Activated T-cell treated with anti-CD3 and anti-CD28 coated beads for 1 hour (primary cell): Measurements from ENCODE around the gene SLC25A1.
A peak's percentile ranks its signal among the peaks of the same experiment; 100 is the strongest.

ENCODE experiments used
- DNase-seq: peaks from one replicate; pipeline ENCODE4 v3.0.0-alpha.2; 2020; ENCODE audit warnings: low read depth

Gene SLC25A1

DNA sequence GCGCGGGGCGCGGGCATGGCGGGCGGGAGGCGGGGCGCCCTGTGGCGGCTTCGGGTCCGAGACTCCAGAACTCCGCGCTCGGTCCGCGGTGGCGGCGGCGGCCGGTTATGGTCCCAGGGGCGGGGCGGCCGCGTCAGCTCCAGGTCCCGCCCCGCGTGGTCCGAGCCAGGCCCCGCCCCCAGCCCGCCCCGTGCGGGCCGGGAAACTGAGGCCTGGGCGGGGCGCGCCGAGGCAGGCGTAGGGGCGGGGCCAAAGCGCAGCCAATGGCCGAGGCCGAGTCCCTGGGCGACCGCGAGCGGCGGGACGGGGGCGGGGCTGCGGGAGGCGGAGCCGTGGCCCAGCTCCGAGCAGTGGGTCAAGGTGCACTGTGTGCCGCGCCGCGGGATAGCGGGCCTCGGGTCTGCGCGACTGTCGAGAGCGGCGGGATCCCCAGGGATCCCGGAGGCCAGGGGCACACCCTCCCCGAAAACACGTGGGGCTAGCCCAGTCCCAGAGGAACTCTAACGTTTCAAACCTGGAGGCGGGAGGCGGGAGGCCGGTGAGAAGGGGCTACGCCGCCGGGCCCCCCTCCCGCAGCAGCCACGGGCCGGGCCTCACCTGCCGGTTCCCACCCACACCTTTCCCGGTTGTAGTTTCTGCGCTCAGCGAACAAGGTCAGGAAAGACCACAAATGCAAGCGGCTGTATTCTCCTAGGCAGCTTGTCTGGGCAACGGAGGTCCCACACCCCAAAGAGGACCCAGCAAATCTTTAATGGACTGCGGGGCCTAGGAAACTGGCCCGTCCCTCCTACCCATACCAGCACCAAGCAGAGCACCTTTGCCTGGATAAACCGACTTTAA is at the start of gene SLC25A1:
Gene SLC25A1 (minus strand): TSS at position 80 of the 840 bp plus-strand sequence. CDS start 63 bp downstream, at position 17.
- DNase-seq = peak; percentile 62

DNA sequence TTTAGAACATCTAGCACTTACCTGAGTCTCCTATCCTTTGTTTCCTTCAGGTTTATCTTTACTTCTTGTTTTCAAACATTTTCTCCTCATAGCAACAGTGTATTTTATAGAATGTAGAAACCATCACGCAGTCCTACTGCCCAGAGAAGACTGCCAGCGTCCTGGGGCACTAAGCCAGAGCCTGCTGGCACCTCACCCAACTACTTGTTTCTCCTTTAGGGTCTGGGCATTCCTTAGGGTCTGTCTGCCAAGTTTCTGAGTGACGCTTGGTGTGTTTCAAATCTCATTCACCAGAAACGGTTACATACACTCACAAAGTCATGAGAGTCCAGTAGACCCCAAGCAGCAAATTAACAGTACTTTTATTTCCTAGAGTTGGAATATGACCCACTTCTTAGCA is 49.6 kb upstream of the SLC25A1 start:
- DNase-seq = no peak

DNA sequence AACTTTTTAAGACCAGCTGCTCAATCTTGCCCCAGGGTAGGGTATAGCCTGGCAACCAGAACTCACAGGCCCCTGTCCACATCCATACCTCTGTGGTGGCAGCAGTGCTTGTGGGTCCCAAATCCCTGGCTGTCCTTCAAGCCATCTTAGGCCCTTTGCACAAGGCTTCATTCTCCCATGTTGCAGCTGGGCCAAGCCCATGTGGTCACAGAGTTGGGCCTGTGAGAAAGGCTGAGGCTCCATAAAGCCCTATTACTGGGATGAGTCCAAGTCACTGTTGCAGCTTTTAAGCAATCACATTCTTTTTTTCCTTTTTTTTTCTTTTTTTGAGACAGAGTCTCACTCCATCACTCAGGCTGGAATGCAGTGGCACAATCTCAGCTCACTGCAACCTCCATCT is 47.9 kb upstream of the SLC25A1 start:
- DNase-seq = no peak

DNA sequence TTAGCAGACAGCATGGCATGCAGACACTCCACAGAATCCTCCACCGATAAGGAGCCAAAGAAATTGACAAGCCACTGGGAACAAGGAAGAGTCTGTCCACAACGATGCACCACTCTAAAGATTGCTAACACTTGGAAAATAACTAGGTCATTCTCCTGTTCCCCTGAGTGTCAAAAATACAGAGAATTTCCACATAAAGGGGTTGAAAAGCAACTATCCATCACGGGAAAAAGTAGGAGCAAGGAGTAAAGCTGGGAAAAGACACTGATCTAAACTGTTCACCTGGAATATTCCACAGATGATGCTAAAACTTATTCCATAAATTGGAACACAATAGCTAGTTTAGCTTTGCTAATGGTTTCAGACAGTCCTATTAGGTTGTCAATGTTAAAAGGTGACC is 47.0 kb upstream of the SLC25A1 start:
- no peak for DNase-seq

DNA sequence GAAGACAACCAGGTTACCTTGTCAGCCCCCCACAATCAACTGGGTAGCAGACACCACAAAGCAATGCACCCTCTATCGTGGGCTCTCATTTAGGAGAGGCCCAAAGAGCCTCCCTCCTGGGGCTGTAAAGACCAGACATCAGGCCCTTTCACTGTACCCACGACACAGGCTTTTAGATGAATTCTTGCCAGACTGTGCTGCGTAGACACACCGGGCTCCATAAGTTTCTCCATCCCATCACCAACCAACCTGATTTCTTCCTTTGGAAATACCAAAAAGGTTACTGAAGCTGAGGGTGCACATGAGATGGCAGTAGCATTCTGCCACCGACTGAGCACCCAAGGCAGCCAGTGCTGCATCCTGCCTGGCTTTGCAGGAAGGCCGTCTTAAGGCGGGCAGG is 46.4 kb upstream of the SLC25A1 start:
- DNase-seq = no peak

DNA sequence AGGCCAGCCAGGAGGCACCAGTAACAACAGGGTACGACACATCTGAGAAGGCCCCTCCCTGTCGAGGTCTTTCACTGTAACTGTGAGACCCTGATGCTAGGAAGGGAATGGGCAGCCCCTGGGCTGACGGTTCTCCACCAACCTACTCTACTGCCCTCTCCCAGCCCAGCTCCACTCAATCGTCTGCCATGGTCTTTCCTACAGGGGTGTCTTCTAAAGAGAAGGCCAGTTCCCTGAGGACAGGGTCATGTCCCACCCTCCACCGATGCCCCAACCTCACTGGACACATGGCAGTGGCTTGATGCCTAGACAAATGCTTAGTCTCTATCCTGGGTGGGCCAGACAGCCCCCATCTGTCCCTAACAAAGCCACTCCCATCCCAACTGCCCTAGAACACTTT is 46.0 kb upstream of the SLC25A1 start:
- DNase-seq = no peak

DNA sequence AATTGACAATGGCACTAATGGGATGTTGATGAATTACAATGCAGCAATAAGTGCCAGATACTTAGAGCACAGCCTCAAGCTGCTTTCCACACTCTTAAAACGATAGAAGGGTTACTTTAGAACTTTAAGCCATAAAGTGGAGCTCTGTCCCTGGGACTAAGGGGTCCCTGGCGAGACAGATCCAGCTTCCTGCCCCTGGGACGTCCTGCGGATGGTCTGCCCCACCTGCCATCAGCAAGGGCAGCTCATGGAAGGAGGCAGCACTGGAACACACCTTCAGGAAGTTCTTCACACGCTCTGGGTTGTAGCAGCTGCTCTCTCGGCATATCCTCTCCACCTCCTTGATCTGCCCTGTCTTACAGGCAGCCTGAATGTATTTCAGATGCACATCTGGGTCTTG is 45.1 kb upstream of the SLC25A1 start:
- no peak for DNase-seq

DNA sequence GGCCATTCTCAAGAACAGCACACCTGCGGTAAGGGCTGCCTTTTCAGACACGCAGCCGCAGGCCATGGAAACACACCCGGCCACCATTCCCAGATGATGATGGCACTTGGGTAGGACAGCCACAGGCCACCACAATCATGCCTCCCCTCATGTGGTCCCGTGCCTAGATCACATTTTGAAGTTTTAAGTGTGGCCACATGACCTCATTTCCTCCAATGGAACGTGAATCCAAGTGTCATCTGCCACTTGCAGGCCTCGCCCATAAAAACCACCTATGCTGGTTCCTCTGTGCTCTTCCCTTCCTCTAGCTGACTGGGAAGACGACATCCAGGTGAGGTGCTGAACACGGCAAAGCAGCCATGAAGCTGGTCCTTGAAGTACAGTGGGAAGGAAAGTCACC is 44.6 kb upstream of the SLC25A1 start:
- DNase-seq = no peak

DNA sequence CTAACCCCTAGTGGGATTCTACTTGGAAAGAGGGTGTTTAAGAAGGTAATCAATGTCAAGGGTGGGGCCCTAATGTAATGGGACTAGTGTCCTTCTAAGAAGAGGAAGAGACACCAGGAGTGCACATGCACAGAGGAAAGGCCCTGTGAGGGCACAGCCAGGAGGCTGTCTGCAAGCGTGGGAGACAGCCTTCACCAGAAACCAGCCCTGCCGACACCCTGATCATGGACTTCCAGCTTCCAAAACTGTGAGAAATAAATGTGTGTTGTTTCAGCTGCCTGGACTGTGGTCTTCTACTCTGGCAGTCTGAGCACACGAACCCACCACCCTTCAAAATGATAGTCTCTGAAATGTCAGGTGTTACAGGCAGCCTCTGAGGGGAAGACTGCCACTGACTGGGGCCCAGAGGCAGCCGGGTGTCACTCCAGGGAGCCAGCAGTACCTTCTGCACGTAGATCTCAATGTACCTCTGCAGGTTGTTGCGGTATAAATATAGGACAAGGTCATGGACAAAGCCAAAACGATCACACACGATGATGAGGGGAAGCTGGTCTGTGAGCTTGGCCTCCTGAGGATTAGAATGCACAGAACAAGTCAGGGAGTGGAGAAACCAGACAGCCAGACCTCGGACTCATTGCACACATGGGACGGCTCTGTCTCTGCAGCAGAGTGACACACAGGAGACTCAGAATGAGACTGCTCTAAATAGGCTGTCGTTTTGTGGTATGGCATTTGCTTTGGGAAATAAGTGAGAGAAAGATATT is 43.9 kb upstream of the SLC25A1 start:
- DNase-seq = no peak

DNA sequence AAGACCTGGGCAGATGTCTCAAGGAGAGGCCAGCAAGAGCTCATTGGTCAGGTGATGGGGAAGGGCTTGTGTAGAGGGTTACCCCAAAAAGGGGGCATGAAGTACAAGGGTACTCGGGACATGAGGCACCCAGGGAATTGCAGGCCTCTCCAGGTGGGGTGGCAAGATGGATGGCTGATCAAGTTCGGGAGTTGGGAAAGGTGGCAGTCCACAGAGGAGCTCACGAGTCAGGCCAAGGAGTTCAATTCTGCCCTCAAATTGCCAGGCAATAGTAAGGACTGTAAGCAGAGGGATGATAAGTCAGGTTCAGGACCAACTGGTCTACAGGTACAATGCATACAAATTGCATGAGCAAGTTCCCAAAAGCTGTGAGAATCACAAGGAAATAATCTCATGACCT is 42.3 kb upstream of the SLC25A1 start:
- no peak for DNase-seq

DNA sequence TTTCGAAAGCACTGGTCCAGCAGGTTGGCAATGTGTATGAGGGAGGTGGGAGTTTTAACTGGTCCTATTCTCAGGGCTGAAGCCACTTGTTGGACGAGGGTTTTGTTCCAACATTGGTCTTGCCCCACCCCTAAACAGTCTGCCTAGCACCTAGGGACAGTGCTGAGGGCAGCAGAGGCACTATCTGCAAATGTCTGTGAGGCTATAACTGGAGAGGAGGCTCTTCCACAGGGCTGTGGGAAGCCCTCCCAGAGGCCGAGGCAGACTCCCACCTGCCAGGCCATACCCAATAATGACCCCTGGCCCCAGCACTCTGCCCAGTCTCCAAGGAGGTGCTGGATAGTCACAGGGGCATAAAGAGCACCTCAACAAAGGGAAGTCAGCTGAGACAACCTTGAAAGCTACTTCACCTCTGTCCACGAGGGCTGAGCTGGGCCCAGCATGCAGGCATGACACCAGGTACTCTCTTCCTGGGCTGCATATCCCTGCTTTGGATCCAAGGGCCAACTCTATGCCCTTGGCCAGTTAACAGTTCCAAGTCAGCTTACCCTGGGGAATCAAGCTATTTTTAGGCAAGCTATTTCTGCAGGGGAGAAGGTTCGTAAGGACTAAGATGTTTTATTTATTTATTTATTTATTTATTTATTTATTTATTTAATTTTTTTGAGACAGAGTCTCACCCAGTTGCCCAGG is 40.2 kb upstream of the SLC25A1 start:
- no peak for DNase-seq

DNA sequence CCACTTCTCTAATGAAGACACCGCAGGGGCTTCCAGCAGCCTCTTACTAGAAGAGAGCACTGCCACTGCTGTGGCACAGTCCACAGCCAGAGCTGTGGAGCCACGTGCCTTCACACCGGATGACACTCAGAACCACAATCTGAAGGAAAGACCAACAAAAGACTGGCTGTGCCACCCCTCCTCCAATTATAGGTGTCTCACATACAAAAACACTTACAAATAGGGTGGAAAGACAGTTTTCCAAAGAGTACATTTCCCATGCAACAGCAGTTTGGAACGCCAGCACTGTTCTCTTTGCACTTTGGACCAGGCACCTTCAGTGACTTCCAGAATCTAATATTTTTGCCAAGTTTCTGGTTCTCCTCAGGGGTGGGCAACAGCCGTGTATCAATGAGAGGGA is 38.0 kb upstream of the SLC25A1 start:
- DNase-seq = no peak

DNA sequence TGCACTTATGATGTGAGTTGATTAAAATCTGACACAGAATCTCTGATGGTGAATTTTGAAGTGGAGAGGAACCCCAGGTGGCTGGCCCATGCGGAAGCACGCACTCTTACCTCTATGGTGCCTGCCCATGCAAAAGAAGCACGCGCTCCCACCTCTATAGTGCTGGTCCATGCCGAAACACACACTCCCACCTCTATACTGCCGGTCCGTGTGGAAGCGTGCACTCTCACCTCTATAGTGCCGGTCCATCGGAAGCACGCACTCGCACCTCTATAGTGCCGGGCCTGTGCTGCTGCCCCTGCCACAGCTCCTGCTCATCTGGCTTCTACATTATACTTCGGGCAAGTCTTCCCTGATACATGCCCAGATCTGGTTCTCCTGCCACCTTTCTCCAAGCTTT is 36.8 kb upstream of the SLC25A1 start:
- DNase-seq = no peak

DNA sequence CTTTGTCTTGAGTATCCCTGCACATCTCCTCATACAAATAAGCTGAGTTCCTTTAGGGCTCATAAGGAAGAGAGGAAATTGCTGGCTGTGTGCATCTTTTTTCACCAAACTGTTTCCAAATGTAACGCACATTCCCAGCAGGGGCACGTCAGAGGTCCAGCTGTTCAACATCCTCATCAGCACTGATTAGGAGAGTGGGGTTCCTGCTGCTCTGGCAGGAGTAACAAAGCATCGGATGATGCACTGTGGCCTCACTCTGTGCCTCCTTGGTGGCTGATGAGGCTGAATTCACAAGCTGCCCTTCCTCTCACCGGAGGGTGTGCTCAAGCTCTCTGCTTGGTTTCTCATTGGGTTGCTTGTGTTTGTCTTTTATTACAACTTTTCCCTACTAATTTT is 35.5 kb upstream of the SLC25A1 start:
- DNase-seq = no peak

DNA sequence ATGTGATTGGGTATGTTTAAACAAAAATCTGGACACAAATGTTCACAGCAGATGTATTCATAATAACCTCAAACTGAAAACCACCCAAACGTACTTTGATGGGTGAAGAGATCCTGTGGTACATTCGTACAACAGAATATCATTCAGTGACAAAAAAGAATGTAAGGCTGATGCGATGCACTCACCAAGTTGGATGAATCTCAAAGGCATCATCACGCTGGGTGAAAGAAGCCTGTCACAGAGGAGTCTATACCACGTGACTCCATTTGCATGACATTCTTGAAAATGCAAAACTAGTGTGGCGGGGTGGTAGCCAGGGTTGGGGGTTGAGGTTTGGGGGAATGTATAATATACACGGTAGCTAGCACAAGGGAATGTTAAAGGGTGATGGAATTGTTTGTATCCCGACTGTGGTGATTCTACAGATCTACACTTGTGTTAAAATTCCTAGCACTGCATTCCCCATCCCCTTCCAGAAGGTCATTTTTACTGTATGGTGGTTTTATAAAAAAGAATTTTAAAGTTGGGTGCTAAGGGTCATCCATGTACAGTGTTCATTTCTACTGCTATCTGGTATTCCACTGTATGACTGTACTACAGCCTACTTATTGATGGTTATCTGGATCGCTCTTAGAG is 35.0 kb upstream of the SLC25A1 start:
- no peak for DNase-seq

DNA sequence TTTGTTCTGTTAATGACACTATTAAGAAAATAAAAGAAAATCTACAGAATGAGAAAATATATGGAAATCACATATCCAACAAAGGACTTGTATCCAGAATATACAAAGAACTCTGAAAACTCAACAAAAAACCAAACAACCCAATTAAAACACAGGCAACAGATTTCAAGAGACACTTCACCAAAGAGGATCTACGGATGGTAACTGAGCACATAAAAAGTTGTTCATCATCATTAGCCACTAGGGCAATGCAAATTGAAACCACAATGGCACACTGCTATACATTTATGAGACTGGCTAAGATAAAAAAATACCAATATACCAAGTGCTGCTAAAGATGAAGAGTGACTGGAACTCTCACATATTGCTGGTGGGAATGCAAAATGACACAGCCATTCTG is 34.5 kb upstream of the SLC25A1 start:
- DNase-seq = no peak

DNA sequence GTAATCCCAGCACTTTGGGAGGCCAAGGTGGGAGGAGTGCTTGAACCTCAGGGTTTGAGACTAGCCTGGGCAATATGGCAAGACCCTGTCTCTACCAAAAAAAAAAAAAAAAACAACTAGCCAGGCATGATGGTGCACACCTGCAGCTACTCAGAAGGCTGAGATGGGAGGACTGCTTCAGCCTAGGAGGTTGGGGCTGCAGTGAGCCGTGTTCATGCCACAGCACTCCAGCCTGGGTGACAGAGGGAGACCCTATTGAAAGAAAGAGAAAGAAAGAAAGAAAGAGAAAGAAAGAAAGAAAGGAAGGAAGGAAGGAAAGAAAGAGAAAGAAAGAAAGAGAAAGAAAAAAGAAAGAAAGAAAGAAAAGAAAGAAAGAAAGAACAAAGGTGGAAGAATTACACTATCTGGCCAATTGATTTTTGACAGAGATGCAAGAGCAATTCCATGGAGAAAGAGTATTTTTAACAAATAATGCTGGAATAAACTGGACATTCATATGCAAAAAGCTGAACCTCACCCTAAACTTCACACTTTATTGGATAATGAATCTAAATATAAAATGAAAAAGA is 33.9 kb upstream of the SLC25A1 start:
- DNase-seq = no peak

DNA sequence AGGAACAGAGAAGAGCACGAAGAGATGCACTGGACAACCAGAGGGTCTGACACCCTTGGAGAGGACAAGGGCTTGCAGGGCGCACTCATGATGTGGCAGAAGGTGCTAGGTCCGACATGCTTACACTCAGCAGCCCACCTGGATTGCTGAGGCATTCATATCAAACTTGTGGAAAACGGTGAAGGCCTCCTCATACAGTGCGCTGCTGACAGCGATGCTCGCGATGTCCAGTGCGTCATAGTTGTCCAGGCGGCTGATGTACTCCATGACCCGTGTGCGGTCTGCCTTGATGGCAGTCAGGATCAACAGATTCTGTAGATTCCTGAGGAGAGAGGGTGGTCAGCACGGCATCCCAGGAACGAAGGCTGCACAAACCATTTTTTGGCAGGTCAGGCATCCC is 31.7 kb upstream of the SLC25A1 start:
- DNase-seq = no peak

DNA sequence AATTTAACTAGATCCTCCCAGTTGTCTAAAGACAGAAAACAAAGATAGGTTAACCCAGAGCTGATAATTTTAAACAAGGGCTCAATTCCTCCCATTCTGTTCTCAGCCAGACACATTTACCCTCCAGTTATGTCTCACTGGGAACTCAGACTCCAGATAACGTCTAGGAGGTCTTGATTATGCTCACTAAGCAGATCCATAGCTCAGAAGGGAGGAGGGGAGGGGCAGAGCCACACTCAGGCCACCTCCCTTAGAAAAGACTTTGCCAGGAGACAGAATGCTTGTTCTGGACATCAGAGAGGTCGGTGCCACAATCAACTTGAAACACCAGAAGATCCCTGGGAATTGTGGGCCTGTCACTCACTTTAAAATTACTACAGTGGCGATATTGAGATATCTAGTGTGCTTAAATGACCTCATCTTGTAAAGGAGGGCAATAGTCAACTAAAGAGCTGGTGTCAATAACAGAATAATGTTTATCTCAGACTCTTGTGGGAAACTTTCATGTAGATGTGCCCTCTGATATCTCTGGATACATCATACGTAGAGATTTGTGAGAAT is 29.8 kb upstream of the SLC25A1 start:
- no peak for DNase-seq

DNA sequence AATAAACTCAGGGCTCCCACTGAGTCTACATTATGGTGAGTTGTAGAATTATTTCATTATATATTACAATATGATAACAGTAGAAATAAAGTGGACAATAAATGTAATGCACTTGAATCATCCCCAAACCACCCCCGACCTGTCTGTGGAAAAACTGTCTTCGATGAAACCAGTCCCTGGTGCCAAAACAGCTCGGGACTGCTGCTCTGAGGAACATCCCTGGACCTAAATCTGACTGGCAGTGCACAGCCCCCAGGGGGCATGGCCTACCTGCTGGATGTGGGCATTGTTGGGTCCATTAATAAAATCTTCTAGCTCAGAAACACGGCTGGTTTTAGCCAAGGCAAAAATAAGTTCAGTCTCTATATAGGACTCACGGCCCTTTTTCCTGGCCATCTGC is 29.3 kb upstream of the SLC25A1 start:
- no peak for DNase-seq

DNA sequence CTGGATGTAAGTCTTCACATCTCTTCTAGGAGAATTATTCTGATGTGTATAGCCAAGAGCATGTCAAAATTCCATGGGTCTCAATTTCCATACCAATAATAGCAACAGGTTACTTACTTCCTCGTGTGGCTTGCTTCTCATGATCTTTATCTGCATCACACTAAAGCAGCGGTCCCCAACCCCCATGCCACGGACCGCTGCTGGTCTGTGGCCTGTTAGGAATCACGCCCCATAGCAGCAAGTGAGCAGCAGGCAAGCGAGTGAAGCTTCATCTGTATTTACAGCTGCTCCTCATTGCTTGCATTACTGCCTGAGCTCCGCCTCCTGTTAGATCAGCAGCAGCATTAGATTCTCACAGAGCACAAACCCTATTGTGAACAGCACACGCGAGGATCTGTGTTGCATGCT is 28.9 kb upstream of the SLC25A1 start:
- no peak for DNase-seq

DNA sequence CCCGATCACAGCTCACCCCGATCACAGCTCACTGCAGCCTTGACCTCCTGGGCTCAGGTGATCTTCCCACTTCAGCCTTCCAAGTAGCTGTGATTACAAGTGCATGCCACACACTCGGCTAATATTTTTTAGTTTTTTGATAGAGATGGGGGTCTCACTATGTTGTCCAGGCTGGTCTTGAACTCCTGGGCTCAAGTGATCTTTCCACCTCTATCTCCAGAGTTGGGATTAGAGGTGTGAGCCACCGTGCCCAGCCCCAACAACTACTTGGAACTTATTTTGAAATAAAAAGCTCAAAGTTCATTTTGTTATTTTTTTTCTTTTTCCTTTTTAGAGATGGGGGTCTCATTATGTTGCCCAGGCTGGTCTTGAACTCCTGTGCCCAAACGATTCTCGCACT is 27.8 kb upstream of the SLC25A1 start:
- DNase-seq = no peak
